Endometrial microvascular endothelial cells (primary cell): ENCODE measurements around the gene HOXB2. TPM values are rescaled to one million over a fixed set of nuclear protein-coding genes. Genes with fewer than 3 reads are reported as not detected.

Experiments used
- in situ Hi-C: cut with HindIII; loops from 2 replicates; pipeline ENCODE4 v1.10.0; 2017; ENCODE audit warnings: low sequenced_read_pairs, low pct_unique_long_range_greater_than_20kb; ENCODE audit errors: inconsistent ontology term
- total RNA-seq: library from RNA; depleted of rRNA; stranded (reverse); fragments of >200 nt; gene quantifications from one replicate; pipeline ENCODE4 v1.2.3, GENCODE V29; 2015; ENCODE audit errors: inconsistent ontology term

Gene HOXB2
- total RNA-seq, 1 donor from 2014 or later: 10.5 TPM

DNA sequence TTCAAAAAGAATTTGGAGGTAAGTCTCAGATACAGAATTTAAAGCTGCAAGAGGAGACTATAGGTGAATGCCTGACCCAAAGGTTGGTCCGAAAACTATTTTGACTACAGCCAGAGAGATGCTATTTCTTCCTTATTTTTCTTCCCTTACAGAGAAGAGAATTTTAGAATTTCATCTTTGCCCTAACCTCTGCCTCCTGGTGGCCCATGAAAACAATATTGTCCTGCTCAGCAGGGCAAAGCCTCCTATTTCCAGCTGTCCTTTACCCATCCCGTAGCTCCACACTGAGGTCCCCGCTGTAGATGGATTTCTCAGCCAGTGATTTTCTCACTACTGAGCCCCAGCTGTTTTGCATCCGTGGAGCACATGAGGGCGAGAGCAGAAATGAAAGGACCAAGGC, 38.7 kb downstream of the HOXB2 start:
- in situ Hi-C loops: no loop called here

DNA sequence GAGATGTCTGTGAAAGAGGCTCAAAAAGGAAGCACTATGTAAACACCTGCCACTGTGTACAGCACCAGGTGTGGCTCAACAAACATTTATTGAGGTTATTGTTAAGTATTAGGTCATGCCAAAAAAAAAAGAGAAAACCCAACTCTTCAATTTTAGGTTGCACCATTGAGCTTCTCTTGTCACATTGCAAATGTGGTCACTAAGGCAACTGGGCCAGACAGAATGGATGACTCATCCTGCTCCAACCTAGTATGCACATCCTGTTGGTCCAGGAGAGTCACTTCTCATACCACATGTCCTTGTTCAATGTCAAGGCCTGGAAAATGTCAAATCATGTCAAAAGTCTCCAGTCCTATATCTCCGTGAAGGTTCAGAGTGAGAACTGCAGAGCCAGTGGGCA, 39.1 kb downstream of the HOXB2 start:
- in situ Hi-C loops: no loop called here

DNA sequence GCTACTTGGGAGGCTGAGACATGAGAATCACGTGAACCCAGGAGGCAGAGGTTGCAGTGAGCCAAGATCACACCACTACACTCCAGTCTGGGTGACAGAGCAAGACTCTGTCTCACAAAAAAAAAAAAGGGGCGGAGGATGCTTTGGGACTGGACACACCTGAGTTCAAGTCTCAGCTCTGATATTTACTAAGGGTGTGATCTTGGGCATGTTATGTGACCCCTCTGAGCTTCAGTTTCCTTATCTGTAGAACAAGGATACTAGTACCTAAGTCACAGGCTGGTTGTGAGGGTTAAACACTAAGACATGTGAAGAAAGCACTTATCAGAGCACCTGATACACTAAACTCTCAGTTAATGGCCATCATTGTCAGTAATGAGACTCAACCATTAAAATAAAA, 40.0 kb downstream of the HOXB2 start:
- in situ Hi-C loops: no loop called here

DNA sequence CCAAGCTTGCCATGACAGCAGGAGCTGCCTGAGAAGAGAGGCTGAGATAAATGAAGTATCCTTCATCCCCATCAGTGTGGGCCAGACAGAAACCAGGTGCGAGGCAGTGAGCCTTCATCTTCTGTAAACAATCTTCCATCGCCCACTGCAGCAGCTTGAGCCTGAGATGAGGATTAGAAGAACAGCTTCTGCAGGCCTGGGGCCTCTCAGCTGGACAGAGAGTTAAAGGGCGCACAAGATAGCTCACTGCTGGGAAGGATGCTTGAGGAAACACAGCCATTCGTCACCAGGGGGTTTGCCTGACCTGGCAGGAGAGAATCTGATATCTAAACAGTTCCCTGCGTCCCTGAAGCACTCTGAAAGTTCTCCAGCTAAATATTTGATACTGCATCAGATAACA, 41.2 kb downstream of the HOXB2 start:
- in situ Hi-C loops: no loop called here

DNA sequence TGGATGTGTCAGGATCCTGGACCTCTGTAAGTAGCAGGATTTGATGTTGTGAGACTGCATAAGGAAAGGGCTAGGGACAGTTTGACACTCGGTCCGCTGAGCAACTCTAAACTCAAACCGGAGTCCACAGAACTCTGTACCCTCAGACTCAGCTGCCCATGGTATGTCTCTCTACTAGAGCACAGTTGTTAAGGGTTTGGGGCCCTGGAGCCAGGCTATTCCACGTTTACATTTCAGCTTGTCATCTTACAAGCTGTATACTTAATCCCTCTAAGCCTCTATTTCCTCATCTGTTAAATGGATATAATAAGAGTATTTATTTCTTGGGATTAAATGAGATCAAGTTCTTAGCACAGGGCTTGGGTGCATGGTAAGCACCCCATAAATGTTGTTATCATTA, 42.0 kb downstream of the HOXB2 start:
- in situ Hi-C loops: no loop called here

DNA sequence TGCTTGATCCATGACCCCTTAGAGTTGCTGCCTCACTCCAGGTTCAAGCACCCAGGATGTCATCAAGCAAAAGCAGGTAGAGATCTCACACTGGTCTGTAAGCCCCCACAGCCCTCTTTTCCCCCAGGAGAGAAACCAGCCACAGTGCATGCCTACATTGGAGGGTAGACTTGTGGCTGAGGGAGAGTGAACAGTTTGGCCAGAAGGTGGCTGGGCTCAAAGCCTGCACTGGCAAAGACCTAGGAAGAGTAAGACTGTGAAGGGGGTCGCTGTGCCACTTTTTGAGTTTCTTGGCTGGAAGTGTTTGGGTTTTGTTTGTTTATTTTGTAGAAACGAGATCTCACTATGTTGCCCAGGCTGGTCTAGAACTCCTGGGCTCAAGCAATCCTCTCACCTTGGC, 42.6 kb downstream of the HOXB2 start:
- in situ Hi-C loops: no loop called here

DNA sequence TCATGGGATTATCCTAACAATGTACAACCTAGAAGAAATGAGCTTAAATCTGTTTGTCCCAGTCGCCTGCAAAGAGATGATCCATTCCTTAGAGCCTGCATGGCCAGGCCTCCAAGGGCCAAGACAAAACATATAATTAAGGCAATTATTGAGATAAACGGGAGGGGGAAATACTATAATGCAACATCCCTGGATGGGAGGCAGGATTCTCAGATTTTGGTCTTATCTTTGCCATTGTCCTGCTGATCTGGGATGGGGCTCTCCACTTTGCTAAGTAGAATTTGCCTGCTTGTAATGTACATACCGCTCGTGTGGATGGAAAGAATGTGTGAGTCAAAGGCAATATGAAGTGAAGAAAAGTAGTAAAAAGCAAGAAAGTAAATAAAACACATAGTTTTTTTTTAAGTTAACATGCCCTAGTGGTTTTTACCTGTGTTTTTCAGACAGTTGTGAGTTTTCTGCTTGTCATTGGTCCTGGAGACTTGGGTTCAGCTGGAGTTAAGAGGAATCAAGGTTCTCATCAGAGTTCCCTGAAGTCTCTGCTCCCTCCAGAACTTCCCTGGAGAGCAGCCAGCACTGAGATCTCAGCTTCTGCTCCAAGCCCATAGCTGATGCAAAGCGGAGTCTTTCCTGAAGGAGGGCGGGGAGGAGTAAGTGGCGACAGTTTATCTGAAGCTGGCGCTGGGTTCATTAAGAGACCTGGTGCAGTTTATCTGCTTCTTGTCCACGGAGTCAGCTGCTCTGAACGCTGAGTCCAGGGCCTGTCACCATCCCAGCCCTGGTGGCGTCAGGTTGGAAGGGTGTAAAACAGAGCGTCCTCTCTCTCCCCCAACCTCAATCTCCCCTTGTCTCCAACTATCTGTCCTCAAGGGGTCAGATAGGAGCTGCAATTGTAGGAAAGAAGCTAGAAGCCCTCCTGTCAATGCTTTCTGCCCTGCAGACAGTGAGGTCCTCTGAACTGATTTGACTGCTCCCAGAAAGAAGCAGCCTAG, 44.2 kb downstream of the HOXB2 start:
- in situ Hi-C loops: no loop called here

DNA sequence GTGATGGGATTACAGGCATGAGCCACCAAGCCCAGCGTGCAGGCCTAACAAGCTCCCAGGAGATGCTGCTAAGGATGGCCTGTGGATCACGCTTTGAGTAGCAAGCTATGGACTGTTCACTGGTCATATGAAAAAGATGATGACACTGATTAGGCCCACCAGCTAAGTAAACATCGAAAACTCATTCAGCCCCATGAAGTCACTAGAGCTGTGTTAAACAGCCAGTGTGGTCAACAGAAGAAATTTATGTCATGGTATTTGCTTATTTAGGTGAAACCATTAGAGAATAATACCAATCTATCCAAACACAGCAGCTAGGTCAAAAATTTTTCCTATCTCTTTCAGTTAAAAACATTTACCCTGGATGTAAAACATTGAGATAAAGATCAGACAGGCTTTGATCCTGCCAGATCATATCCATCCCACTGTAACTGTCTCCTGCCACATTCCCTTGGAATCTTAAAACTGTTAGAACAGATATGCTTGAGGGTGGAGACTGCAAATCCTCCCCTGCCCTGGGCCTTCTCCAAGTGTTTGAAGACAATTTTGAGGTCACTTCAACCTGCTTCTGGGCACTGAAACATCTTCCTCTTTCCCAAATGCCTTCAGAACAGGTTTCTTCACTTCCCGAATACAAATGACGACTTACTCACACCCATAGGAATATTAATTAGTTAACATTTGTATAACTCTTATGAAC, 45.0 kb downstream of the HOXB2 start:
- in situ Hi-C loops: no loop called here

DNA sequence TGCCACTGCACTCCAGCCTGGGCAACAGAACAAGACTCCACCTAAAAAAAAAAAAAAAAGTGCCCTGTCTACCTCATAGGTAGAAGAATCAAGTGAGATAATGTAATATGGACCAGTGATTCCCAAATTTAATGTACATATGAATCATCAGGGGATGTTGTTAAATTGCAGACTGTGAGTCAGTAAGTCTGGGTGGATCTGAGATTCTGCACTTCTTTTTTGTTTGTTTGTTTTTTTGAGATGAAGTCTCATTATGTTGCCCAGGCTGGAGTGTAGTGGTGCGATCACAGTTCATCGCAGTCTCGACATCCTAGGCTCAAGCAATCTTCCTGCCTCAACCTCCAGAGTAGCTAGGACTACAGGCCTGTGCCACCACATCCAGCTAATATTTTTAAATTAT, 45.7 kb downstream of the HOXB2 start:
- in situ Hi-C loops: no loop called here

DNA sequence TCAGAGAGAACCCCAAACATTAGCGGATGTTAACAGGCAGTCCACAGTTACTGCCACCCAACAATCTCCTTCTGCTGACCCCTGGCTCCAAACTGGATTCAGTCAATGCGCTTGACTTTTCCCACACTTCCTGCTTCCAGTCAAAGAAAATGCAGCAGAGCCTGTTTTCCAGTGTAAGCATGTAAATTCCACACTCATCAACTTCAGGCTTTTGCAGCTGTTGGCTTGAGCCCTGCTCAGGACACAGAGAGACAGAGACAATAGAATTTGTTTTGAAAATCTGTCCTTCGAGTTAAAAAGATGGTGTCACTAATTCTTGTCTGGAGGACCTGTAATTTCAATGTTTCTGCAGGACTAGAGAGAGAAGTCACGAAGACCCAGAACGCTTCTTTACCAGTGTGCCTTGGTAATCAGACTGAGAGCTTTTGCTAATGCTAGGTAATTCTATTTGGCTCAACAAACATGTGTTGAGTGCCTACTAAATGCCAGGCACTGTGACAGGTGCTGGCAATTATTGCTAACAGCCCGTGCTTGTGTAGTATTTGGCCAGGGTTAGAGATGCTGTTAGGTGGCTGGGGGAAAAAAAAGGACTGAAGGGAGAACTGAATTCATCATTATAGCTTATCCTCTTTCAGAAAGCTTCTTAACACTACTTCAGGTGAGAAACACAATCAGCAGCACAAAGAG, 46.6 kb downstream of the HOXB2 start:
- in situ Hi-C loops: no loop called here

DNA sequence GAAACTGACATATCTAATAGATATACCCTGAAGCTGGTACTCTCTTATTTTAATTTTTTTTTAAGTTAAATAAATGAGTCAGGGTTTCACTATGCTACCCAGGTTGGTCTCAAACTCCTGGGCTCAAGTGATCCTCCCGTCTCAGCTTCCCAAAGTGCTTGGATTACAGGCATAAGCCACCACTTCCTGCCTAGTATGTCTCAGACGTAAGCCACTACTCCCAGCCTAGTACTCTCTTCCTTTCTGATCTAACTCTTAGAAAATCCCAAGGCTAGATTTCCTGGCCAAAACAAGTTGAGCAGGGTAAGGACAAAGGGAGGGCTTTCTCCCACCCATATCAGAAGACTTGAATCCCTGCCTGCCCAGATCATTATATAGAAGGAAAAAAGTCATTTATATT, 47.8 kb downstream of the HOXB2 start:
- in situ Hi-C loops: no loop called here

DNA sequence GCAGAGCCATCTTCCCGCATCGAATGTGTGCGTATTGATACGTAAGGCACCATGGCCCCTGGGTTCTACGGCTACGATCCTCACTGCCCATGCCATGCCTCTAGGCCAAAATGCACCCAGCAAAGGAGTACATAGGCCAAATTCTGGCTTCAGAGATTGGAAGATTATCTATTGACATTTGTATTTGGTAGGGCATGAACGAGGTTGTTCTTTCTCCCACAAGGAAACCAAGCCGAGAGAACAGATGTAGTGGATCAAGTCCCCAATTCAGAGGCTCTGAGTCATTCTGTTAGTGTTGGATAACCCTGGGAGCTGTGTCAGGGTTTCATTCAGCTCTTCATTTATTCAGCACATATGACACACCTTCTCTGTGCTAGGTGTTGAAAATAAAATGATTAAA, 50.6 kb downstream of the HOXB2 start:
- in situ Hi-C loops: no loop called here

Other genes with a start within 250 kb of the HOXB2 start
- not detected for gene SKAP1, start 114.9 kb downstream of the HOXB2 start, total RNA-seq
- not detected for gene HOXB1, start 14.1 kb downstream of the HOXB2 start, total RNA-seq
- gene HOXB4, start 33.2 kb upstream of the HOXB2 start, total RNA-seq: 1.9 TPM
- gene HOXB3, start 45.1 kb upstream of the HOXB2 start, total RNA-seq: 5.7 TPM
- 1.2 TPM for gene HOXB5, start 48.7 kb upstream of the HOXB2 start, total RNA-seq
- gene HOXB6, start 59.9 kb upstream of the HOXB2 start, total RNA-seq: 26.3 TPM
- gene HOXB7, start 65.9 kb upstream of the HOXB2 start, total RNA-seq: 28.6 TPM
- 22.5 TPM for gene HOXB8, start 70.2 kb upstream of the HOXB2 start, total RNA-seq
- gene HOXB9, start 81.2 kb upstream of the HOXB2 start, total RNA-seq: 6.8 TPM
- not detected for gene PRAC1, start 177.4 kb upstream of the HOXB2 start, total RNA-seq
- not detected for gene PRAC2, start 178.1 kb upstream of the HOXB2 start, total RNA-seq
- gene HOXB13, start 183.6 kb upstream of the HOXB2 start, total RNA-seq: not detected